OCI-M1 (cell line): ENCODE measurements around the gene PLD2.
"Not testable (repeated sequence)": the region's sequence is repeated elsewhere in the genome, so short reads cannot be mapped to it uniquely, and the experiment has no call there.

Source experiments
- DNase-seq: peaks from one replicate; lab custom pipeline; 2025; lab: John Stamatoyannopoulos, UW

The PLD2 gene

GRCh38 chr17:4836221-4836620 lies 29.3 kb downstream of the PLD2 start:
- no peak for DNase-seq

- no peak for DNase-seq
Observed at GRCh38 chr17:4837471-4838308, 30.7 kb downstream of the PLD2 start.

GRCh38 chr17:4838309-4838785 lies 31.4 kb downstream of the PLD2 start:
- DNase-seq, result peak; percentile 74

- no peak for DNase-seq
Observed at GRCh38 chr17:4839221-4839620, 32.3 kb downstream of the PLD2 start.

- DNase-seq, result no peak
Observed at GRCh38 chr17:4839965-4840892, 33.3 kb downstream of the PLD2 start.

GRCh38 chr17:4840893-4841242 lies 33.9 kb downstream of the PLD2 start:
- no peak for DNase-seq

GRCh38 chr17:4842376-4842775 lies 35.4 kb downstream of the PLD2 start:
- no peak for DNase-seq

- peak; percentile 72 for DNase-seq
Observed at GRCh38 chr17:4843321-4844000, 36.5 kb downstream of the PLD2 start.

- DNase-seq, result no peak
Observed at GRCh38 chr17:4845118-4845517, 38.2 kb downstream of the PLD2 start.

GRCh38 chr17:4846635-4847390 lies 39.9 kb downstream of the PLD2 start:
- DNase-seq, result no peak

- DNase-seq, result no peak
Observed at GRCh38 chr17:4849011-4849536, 42.1 kb downstream of the PLD2 start.

- no peak for DNase-seq
Observed at GRCh38 chr17:4850246-4850645, 43.3 kb downstream of the PLD2 start.

GRCh38 chr17:4851084-4851483 lies 44.1 kb downstream of the PLD2 start:
- DNase-seq, result no peak

GRCh38 chr17:4852567-4853207 lies 45.7 kb downstream of the PLD2 start:
- peak; percentile 30 for DNase-seq

GRCh38 chr17:4853208-4853671 lies 46.3 kb downstream of the PLD2 start:
- no peak for DNase-seq

- DNase-seq, result no peak
Observed at GRCh38 chr17:4854111-4854681, 47.2 kb downstream of the PLD2 start.

GRCh38 chr17:4856271-4856936 lies 49.5 kb downstream of the PLD2 start:
- no peak for DNase-seq

GRCh38 chr17:4856937-4857314 lies 50.0 kb downstream of the PLD2 start:
- no peak for DNase-seq

GRCh38 chr17:4857347-4857746 lies 50.4 kb downstream of the PLD2 start:
- not testable (repeated sequence) for DNase-seq
